WERI-Rb-1 (cell line): ENCODE results near the gene OR6N2.

Experiments used
- DNase-seq: peaks from one replicate; pipeline ENCODE4 v3.0.0-alpha.2; 2020
- H3K27ac ChIP-seq: fragments of 250-450 bp; sonication (Bioruptor Pico); 2 replicates; pipeline ENCODE4 v1.5.1; 2020; ENCODE audit warnings: mild to moderate bottlenecking, moderate library complexity
- H3K27me3 ChIP-seq: fragments of 250-450 bp; sonication (Bioruptor Pico); 2 replicates; pipeline ENCODE4 v1.5.1; 2021; ENCODE audit warnings: mild to moderate bottlenecking, low read depth, moderate library complexity; ENCODE audit not compliant: insufficient read depth, severe bottlenecking
- H3K36me3 ChIP-seq: fragments of 250-450 bp; sonication (Bioruptor Pico); 2 replicates; pipeline ENCODE4 v1.5.1; 2020; ENCODE audit warnings: mild to moderate bottlenecking, moderate library complexity
- H3K4me3 ChIP-seq: 2 replicates; pipeline ENCODE4 v1.5.1; 2011; ENCODE audit warnings: low read depth, mild to moderate bottlenecking, control low read depth, low read length
- H3K9me3 ChIP-seq: fragments of 250-450 bp; sonication (Bioruptor Pico); 2 replicates; pipeline ENCODE4 v1.5.1; 2021; ENCODE audit warnings: mild to moderate bottlenecking, moderate library complexity; ENCODE audit not compliant: severe bottlenecking
- CTCF ChIP-seq: IDR thresholded peaks from 2 replicates; pipeline ENCODE4 v1.5.1; 2011; ENCODE audit warnings: low read depth, mild to moderate bottlenecking, control low read depth, inconsistent platforms, low read length

Gene OR6N2

DNA sequence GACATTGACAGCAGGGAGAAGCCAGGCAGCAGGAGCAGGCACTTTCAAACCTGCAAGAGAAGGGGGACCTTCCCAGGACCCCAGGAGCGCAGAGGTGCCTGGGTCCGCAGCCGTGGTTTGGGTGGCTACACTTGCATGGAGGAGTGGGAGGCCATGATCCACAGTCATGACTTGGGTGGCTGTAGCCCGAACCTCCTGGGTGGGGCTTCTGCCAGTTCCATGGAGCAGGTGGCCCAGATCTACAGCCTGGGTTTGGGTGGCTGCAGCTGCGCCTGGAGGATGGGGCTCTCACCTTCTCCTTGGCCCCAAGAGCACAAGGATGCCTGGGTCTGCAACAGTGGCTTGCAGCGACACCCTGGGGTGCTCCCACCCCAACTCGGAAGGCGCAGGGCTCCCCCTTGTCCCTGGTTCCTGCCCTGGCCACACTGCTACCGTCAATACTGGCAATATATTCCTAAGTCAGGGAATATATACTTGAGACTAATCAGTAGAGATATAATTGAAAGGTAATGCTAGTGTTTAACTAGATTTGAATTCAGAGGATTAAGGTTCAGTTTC is 28.8 kb downstream of the OR6N2 start:
- Histone ChIP-seq H3K27ac (no peak overlapping the region), H3K9me3 (no peaks in the 10 kb centered on the region), H3K36me3 (no peaks in the 10 kb centered on the region), H3K4me3 (no peak overlapping the region), H3K27me3 (peaks cover 79% of the 10 kb centered on the region)
- TF ChIP-seq CTCF = no peak
- DNase-seq = no peak

GRCh38 chr1:158735848-158736247 is 45.2 kb downstream of the OR6N2 start:
- DNase-seq = no peak
- TF ChIP-seq CTCF = no peak
- H3K27ac ChIP-seq = no peak overlapping the region

GRCh38 chr1:158732524-158732923 is 48.5 kb downstream of the OR6N2 start:
- no peaks in the 10 kb centered on the region for H3K9me3 ChIP-seq
- H3K36me3 ChIP-seq = no peaks in the 10 kb centered on the region
- no peak overlapping the region for H3K4me3 ChIP-seq
- H3K27me3 ChIP-seq = peaks cover 59% of the 10 kb centered on the region
- no peak for TF ChIP-seq CTCF
- H3K27ac ChIP-seq = no peak overlapping the region
- no peak for DNase-seq

More at GRCh38 chr1:158735848-158736247, 45.2 kb downstream of the OR6N2 start:
- Histone ChIP-seq H3K4me3 (no peak overlapping the region), H3K36me3 (no peaks in the 10 kb centered on the region), H3K27me3 (peaks cover 81% of the 10 kb centered on the region), H3K9me3 (no peaks in the 10 kb centered on the region)

- no peak for TF ChIP-seq CTCF
- no peaks in the 10 kb centered on the region for H3K36me3 ChIP-seq
Measured at GRCh38 chr1:158731707-158732106, 49.3 kb downstream of the OR6N2 start.

DNA sequence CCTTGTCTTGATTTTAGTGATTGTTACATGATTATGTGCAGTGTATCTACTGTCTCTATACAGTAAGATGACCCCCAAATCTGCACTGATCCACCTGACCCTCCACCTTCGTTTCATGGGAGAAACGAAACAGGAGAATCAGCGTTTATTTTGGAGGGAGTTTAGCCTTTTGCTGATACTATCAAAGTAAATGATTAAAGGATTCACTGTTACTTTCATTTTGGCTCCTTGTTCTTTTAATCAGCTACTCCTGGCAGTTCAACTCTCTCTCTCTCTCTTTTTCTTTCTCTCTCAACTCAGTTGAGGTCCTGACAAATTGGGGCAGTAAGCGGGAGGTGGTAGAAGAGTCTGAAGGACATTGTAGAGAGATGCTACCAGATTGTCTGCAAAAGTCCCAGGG is 50.6 kb downstream of the OR6N2 start:
- no peak for DNase-seq
- H3K4me3 ChIP-seq = no peak overlapping the region
- H3K27ac ChIP-seq = no peak overlapping the region
- H3K27me3 ChIP-seq = peaks cover 70% of the 10 kb centered on the region
- no peaks in the 10 kb centered on the region for H3K36me3 ChIP-seq
- TF ChIP-seq CTCF = no peak
- H3K9me3 ChIP-seq = no peaks in the 10 kb centered on the region

More at GRCh38 chr1:158731707-158732106, 49.3 kb downstream of the OR6N2 start:
- Histone ChIP-seq H3K27ac (no peak overlapping the region), H3K27me3 (peaks cover 61% of the 10 kb centered on the region), H3K9me3 (no peaks in the 10 kb centered on the region), H3K4me3 (no peak overlapping the region)
- DNase-seq = no peak
